Adrenal gland (tissue), 5 donors: ENCODE results near the gene METTL2A.

Source experiments
- POLR2A ChIP-seq, 2 donors: fragments of 450-650 bp; IDR thresholded peaks; one replicate each; pipeline ENCODE4 v1.6.1; 2017; ENCODE audit warnings: antibody characterized with exemption in 2 of 2, mild to moderate bottlenecking in 2 of 2, moderate library complexity in 1 of 2
- TF ChIP-seq, protein P1 (sequence below), 6 experiments: fragments of 450-650 bp in 4 of 6; fragments of 200-600 bp in 2 of 6; sonication (generic) in 1 of 6; IDR thresholded peaks; 1 replicate in 5 of 6; 2 replicates in 1 of 6; pipeline versions ENCODE4 v1.5.1 to v1.8.0; 2016 to 2021; ENCODE audit warnings: antibody characterized with exemption in 6 of 6, mild to moderate bottlenecking in 2 of 6, moderate library complexity in 1 of 6
- donor health status: DM: no; HTN: no; CAD: no.

DNA sequence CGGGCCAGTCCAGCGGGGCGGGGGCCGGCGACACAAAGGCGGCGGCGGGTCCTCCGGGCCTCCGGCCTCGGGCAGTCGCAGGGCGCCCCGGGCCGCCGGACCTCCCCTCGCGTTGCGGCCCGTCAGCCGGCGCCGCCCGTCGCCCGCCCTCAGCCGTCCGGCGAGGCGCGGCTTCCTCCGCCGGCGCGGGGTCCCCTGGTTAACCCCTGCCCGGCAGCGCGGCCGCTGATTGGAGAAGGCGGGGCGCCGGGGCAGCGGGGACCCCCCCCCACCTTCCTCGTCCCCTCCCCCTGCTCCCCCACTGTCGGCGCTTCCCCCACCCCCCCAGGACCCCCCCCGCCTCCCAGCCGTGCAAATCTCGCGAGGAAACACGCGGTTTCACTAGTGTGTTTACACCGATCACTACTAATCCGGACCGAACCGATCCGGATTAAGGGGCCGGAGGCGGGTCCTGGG lies 54.8 kb downstream of the METTL2A start, which contains the start of gene TLK2:
- peak in 1 of 2 donors; percentile 52 for TF ChIP-seq POLR2A (IDR thresholded peaks at IDR 0.05)
- TF ChIP-seq, protein P1, sequence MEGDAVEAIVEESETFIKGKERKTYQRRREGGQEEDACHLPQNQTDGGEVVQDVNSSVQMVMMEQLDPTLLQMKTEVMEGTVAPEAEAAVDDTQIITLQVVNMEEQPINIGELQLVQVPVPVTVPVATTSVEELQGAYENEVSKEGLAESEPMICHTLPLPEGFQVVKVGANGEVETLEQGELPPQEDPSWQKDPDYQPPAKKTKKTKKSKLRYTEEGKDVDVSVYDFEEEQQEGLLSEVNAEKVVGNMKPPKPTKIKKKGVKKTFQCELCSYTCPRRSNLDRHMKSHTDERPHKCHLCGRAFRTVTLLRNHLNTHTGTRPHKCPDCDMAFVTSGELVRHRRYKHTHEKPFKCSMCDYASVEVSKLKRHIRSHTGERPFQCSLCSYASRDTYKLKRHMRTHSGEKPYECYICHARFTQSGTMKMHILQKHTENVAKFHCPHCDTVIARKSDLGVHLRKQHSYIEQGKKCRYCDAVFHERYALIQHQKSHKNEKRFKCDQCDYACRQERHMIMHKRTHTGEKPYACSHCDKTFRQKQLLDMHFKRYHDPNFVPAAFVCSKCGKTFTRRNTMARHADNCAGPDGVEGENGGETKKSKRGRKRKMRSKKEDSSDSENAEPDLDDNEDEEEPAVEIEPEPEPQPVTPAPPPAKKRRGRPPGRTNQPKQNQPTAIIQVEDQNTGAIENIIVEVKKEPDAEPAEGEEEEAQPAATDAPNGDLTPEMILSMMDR (IDR thresholded peaks at IDR 0.05): no peak
